ENCODE results near the gene ANGPTL5. TPM values are rescaled to one million over a fixed set of nuclear protein-coding genes. Genes with fewer than 3 reads are reported as not detected.

The ANGPTL5 gene
- total RNA-seq, 4 donors from 2014 or later, result 1.1 TPM; not detected in 3

DNA sequence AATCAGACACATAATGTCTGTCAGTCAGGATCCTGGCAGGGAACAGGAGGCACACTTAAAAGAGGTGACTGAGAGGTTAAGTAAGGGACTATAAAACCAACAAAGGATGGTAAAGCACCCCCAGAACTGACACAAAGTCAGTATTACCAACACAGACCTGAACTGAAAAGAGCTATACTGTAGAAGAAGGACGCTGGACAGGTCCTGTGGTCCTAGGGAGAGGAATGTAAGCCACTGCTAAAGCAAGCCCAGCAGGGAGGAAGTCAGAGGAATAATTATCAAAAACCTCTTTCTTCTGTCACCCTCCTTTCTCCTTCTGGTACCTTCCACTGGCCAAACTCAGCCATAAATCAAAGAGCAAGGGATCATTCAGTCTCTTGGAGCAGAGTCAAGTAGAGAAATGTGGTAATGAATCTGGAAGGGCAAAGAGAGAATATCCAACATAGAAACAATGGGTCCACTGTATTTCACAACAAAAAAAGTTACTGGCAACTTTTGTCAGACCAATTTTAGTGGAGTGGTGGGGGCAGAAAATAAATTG, 33.4 kb upstream of the ANGPTL5 start:
- TF ChIP-seq, protein P1, sequence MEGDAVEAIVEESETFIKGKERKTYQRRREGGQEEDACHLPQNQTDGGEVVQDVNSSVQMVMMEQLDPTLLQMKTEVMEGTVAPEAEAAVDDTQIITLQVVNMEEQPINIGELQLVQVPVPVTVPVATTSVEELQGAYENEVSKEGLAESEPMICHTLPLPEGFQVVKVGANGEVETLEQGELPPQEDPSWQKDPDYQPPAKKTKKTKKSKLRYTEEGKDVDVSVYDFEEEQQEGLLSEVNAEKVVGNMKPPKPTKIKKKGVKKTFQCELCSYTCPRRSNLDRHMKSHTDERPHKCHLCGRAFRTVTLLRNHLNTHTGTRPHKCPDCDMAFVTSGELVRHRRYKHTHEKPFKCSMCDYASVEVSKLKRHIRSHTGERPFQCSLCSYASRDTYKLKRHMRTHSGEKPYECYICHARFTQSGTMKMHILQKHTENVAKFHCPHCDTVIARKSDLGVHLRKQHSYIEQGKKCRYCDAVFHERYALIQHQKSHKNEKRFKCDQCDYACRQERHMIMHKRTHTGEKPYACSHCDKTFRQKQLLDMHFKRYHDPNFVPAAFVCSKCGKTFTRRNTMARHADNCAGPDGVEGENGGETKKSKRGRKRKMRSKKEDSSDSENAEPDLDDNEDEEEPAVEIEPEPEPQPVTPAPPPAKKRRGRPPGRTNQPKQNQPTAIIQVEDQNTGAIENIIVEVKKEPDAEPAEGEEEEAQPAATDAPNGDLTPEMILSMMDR (IDR thresholded peaks at IDR 0.05 in 4 of 5, conservative IDR thresholded peaks at IDR 0.05 in 1 of 5), result no peak
- in situ Hi-C loops (cut with MboI; ENCODE audit: low sequenced_read_pairs in 4 of 4) (no loop called here), intact Hi-C loops (cut with DNase I; ENCODE audit: low total_unique reads) (no loop called here)
- H3K9me3 ChIP-seq, result no peaks in the 10 kb centered on the region
- no peaks in the 10 kb centered on the region for H3K4me1 ChIP-seq
- H3K36me3 ChIP-seq, result no peaks in the 10 kb centered on the region
- DNase-seq (no peak), ATAC-seq (no peak)
- H3K27ac ChIP-seq, result no peak overlapping the region
- H3K4me3 ChIP-seq, result no peak overlapping the region
- H3K27me3 ChIP-seq, result no peaks in the 10 kb centered on the region

DNA sequence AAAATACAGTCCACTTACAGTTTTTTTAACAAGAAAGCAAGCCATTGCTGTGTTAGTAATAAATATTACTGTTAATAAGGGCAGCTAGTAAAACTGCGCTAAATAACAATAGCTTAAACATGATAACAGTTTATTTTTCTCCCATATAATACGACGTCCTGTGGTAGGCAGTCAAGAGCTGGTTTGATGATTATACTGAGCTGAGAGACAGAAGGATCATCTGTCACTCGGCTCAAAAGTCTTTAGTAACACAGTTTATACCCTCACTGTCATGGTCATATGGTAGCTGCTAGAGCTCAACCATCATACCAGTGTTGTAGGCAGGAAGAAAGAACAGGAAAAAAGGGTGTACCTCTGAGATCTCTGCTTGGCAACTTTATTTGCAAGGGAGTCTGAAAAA, 29.1 kb upstream of the ANGPTL5 start:
- intact Hi-C loops (cut with DNase I; ENCODE audit: low total_unique reads) (no loop called here), in situ Hi-C loops (cut with MboI; ENCODE audit: low sequenced_read_pairs in 4 of 4) (no loop called here)
- no peak overlapping the region for H3K27ac ChIP-seq
- H3K27me3 ChIP-seq, result no peaks in the 10 kb centered on the region
- H3K4me1 ChIP-seq, result no peaks in the 10 kb centered on the region
- H3K36me3 ChIP-seq, result no peaks in the 10 kb centered on the region
- no peak overlapping the region for H3K4me3 ChIP-seq
- ATAC-seq (no peak), DNase-seq (no peak)
- no peaks in the 10 kb centered on the region for H3K9me3 ChIP-seq
- no peak for TF ChIP-seq POLR2A (IDR thresholded peaks at IDR 0.05)
- TF ChIP-seq, protein P1 (IDR thresholded peaks at IDR 0.05 in 4 of 5, conservative IDR thresholded peaks at IDR 0.05 in 1 of 5), result no peak

DNA sequence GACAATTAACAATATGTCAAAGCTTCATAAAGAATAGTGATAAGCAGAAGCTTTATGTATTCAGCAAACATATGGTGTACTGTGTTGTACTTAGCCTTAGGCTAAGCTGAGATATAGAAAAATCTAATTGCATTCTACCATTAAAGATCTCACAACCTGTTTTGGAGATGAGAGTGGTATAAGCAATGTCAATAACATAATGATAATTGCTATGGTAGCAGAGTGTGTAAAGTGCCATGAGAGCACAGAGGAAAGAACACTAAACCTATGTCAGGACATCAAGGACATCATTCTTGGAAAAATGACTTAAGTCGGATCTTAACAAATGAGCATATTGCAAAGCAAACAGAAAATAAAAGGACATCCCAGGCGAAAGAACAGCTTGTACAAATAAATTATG, 28.6 kb upstream of the ANGPTL5 start:
- Histone ChIP-seq H3K36me3 (no peaks in the 10 kb centered on the region), H3K4me1 (no peaks in the 10 kb centered on the region), H3K27ac (no peak overlapping the region), H3K9me3 (no peaks in the 10 kb centered on the region), H3K27me3 (no peaks in the 10 kb centered on the region), H3K4me3 (no peak overlapping the region)
- no peak for ATAC-seq
- in situ Hi-C loops (cut with MboI; ENCODE audit: low sequenced_read_pairs in 4 of 4), result no loop called here
- no peak for DNase-seq
- TF ChIP-seq, protein P1 (IDR thresholded peaks at IDR 0.05 in 4 of 5, conservative IDR thresholded peaks at IDR 0.05 in 1 of 5), result no peak
- intact Hi-C loops (cut with DNase I; ENCODE audit: low total_unique reads), result no loop called here

DNA sequence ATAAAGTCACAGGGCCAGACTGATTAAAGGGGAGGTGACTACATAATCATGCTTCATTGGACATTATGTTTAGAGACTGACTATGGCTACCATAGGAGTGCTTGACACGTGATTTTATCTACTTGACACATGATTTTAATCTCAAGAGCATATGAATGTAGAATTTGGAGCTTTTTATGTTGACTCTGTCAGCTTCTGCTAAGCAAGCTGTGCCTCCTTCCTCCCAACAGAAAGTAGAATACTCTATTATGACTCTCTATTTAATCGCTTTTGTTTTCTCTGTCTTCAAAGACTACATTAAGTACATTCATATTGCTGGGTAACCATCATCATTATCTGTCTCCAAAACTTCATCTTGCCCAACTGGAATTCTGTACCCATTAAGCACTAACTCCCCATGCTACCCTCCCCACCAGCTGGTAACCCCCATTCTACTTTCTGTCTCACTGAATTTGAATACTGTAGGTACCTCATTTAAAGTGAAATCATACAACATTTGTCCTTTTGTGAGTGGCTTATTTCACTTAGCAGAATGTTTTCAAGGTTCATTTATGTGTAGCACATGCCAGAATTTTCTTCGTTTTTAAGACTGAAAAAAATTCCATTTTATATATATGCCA, 24.7 kb upstream of the ANGPTL5 start:
- Histone ChIP-seq H3K4me1 (no peaks in the 10 kb centered on the region), H3K27me3 (no peaks in the 10 kb centered on the region), H3K9me3 (no peaks in the 10 kb centered on the region), H3K27ac (no peak overlapping the region), H3K4me3 (no peak overlapping the region), H3K36me3 (no peaks in the 10 kb centered on the region)
- in situ Hi-C loops (cut with MboI; ENCODE audit: low sequenced_read_pairs in 4 of 4) (no loop called here), intact Hi-C loops (cut with DNase I; ENCODE audit: low total_unique reads) (no loop called here)
- ATAC-seq (no peak), DNase-seq (no peak)
- TF ChIP-seq POLR2A (IDR thresholded peaks at IDR 0.05), result no peak
- TF ChIP-seq, protein P1 (IDR thresholded peaks at IDR 0.05 in 4 of 5, conservative IDR thresholded peaks at IDR 0.05 in 1 of 5), result no peak

DNA sequence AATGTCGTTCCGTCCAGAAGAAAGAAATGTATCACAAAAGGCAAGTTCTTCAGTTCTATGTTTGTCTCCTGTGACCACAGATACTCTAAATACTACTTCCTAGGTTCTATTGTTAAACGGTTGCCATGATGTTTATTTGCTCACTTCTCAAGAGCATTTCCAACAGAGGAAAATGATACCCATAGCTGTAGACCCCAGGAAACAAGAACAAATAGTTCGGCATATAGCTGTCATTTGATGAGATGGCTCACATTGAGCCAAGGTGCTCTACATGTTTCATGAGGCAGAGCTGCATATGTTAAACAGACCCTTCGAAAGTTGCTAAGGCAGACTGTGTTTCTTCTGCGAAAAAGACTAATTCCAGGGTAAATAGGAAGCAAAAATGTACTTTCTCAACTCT, 15.4 kb upstream of the ANGPTL5 start:
- Histone ChIP-seq H3K9me3 (no peaks in the 10 kb centered on the region), H3K4me1 (no peaks in the 10 kb centered on the region), H3K36me3 (no peaks in the 10 kb centered on the region), H3K27me3 (no peaks in the 10 kb centered on the region), H3K27ac (no peak overlapping the region), H3K4me3 (no peak overlapping the region)
- intact Hi-C loops (cut with DNase I; ENCODE audit: low total_unique reads), result no loop called here
- no peak for DNase-seq
- TF ChIP-seq, protein P1 (IDR thresholded peaks at IDR 0.05 in 4 of 5, conservative IDR thresholded peaks at IDR 0.05 in 1 of 5), result no peak
- no peak for TF ChIP-seq POLR2A (IDR thresholded peaks at IDR 0.05)
- in situ Hi-C loops (cut with MboI; ENCODE audit: low sequenced_read_pairs in 4 of 4), result no loop called here
- no peak for ATAC-seq
